ENCODE measurements around the gene CHCHD6.
"Not testable (repeated sequence)": the region's sequence is repeated elsewhere in the genome, so short reads cannot be mapped to it uniquely, and the experiment has no call there.

CHCHD6 gene

GRCh38 chr3:126763035-126763434 is 59.0 kb downstream of the CHCHD6 start:
- no peak for FAIRE-seq
- DNase-seq (ENCODE audit: insufficient read length, low spot score), result no peak

GRCh38 chr3:126765187-126766069 is 61.4 kb downstream of the CHCHD6 start:
- FAIRE-seq (no peak), DNase-seq (ENCODE audit: insufficient read length, low spot score) (no peak)

- FAIRE-seq, result no peak
- DNase-seq (ENCODE audit: insufficient read length, low spot score), result no peak
Measured at GRCh38 chr3:126766653-126767052, 62.6 kb downstream of the CHCHD6 start.

GRCh38 chr3:126768903-126769302 is 64.9 kb downstream of the CHCHD6 start:
- DNase-seq (ENCODE audit: insufficient read length, low spot score) (no peak), FAIRE-seq (no peak)

GRCh38 chr3:126770096-126770495 is 66.1 kb downstream of the CHCHD6 start:
- DNase-seq (ENCODE audit: insufficient read length, low spot score) (no peak), FAIRE-seq (no peak)

GRCh38 chr3:126773167-126773566 is 69.1 kb downstream of the CHCHD6 start:
- no peak for FAIRE-seq

GRCh38 chr3:126773783-126774182 is 69.7 kb downstream of the CHCHD6 start:
- FAIRE-seq (no peak), DNase-seq (ENCODE audit: insufficient read length, low spot score) (no peak)

More at GRCh38 chr3:126773167-126773566, 69.1 kb downstream of the CHCHD6 start:
- no peak for DNase-seq (ENCODE audit: insufficient read length, low spot score)

GRCh38 chr3:126777366-126777765 is 73.3 kb downstream of the CHCHD6 start:
- no peak for FAIRE-seq
- DNase-seq (ENCODE audit: insufficient read length, low spot score), result no peak

- FAIRE-seq (no peak), DNase-seq (ENCODE audit: insufficient read length, low spot score) (no peak)
Measured at GRCh38 chr3:126780666-126781065, 76.6 kb downstream of the CHCHD6 start.

- DNase-seq (ENCODE audit: insufficient read length, low spot score), result no peak
- no peak for FAIRE-seq
Measured at GRCh38 chr3:126781406-126781805, 77.4 kb downstream of the CHCHD6 start.

- DNase-seq (ENCODE audit: insufficient read length, low spot score), result no peak
Measured at GRCh38 chr3:126781889-126782491, 78.0 kb downstream of the CHCHD6 start.

GRCh38 chr3:126782536-126782935 is 78.5 kb downstream of the CHCHD6 start:
- no peak for FAIRE-seq
- no peak for DNase-seq (ENCODE audit: insufficient read length, low spot score)

More at GRCh38 chr3:126781889-126782491, 78.0 kb downstream of the CHCHD6 start:
- no peak for FAIRE-seq

- DNase-seq (ENCODE audit: insufficient read length, low spot score), result no peak
- no peak for FAIRE-seq
Measured at GRCh38 chr3:126784254-126784653, 80.2 kb downstream of the CHCHD6 start.

- not testable (repeated sequence) for DNase-seq (ENCODE audit: insufficient read length, low spot score); FAIRE-seq
Measured at GRCh38 chr3:126791320-126791719, 87.3 kb downstream of the CHCHD6 start.

- no peak for FAIRE-seq
- DNase-seq (ENCODE audit: insufficient read length, low spot score), result no peak
Measured at GRCh38 chr3:126792998-126793397, 89.0 kb downstream of the CHCHD6 start.

- FAIRE-seq, result no peak
Measured at GRCh38 chr3:126797563-126797962, 93.5 kb downstream of the CHCHD6 start.

GRCh38 chr3:126798521-126798920 is 94.5 kb downstream of the CHCHD6 start:
- DNase-seq (ENCODE audit: insufficient read length, low spot score) (no peak), FAIRE-seq (no peak)

More at GRCh38 chr3:126797563-126797962, 93.5 kb downstream of the CHCHD6 start:
- no peak for DNase-seq (ENCODE audit: insufficient read length, low spot score)

GRCh38 chr3:126799099-126799498 is 95.1 kb downstream of the CHCHD6 start:
- no peak for DNase-seq (ENCODE audit: insufficient read length, low spot score)
- no peak for FAIRE-seq

- not testable (repeated sequence) for DNase-seq (ENCODE audit: insufficient read length, low spot score); FAIRE-seq
Measured at GRCh38 chr3:126801312-126801711, 97.3 kb downstream of the CHCHD6 start.

- DNase-seq (ENCODE audit: insufficient read length, low spot score), result no peak
- FAIRE-seq, result no peak
Measured at GRCh38 chr3:126807795-126808194, 103.8 kb downstream of the CHCHD6 start.

GRCh38 chr3:126811530-126811929 is 107.5 kb downstream of the CHCHD6 start:
- DNase-seq (ENCODE audit: insufficient read length, low spot score) (no peak), FAIRE-seq (no peak)

- DNase-seq (ENCODE audit: insufficient read length, low spot score) (no peak), FAIRE-seq (no peak)
Measured at GRCh38 chr3:126816298-126816697, 112.3 kb downstream of the CHCHD6 start.

Data from GM19239 (cell line).